Cardiac fibroblast (primary cell): ENCODE measurements around the gene REPS2.

Experiments
- DNase-seq, 2 donors: peaks; one replicate each; pipeline versions ENCODE4 v3.0.0 to v3.0.0-alpha.2; 2010; ENCODE audit warnings: low read depth in 2 of 2
- H3K4me3 ChIP-seq, 2 donors: replicated peaks in 1 of 2; 1 replicate in 1 of 2; 2 replicates in 1 of 2; pipeline ENCODE4 v1.5.1; 2011; ENCODE audit warnings: low read depth in 2 of 2, low read length in 2 of 2, mild to moderate bottlenecking in 2 of 2, moderate library complexity in 1 of 2
- TF ChIP-seq, protein P1 (sequence below): IDR thresholded peaks from one replicate; pipeline ENCODE4 v1.5.1; 2011; ENCODE audit warnings: low read depth, mild to moderate bottlenecking, low read length, inconsistent platforms

REPS2 gene

DNA sequence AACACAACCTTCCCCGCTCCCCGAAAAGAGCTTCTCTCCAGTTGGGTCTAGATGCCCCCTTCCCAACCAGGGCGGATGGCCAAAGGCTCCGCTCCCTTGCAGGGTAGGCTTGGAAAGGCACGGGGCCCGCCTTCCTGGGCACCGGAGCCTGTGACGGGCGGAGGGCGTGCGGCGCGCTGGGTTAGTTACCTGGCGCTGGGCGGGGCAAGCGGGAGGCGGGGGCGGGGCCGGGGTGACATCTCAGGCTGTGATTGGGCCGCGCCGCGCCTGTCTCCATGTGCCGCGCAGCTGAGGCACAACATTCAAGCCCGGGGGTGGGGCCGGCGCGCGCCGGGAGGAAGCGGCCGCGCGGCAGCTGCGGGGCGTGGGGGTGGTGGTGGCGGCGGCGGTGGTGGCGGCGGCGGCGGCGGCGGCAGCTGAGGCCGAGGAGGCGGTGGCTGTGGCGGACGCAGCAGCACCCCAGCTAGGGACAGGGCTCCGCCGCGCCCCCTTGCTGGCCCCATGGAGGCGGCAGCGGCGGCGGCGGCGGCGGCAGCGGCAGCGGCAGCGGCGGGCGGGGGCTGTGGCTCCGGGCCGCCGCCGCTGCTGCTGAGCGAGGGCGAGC is at the start of gene REPS2:
Gene REPS2 (plus strand): TSS at position 298 of the 604 bp plus-strand sequence. CDS start 204 bp downstream, at position 502.
- DNase-seq, result peak; percentile 49 to 71
- TF ChIP-seq, protein P1, sequence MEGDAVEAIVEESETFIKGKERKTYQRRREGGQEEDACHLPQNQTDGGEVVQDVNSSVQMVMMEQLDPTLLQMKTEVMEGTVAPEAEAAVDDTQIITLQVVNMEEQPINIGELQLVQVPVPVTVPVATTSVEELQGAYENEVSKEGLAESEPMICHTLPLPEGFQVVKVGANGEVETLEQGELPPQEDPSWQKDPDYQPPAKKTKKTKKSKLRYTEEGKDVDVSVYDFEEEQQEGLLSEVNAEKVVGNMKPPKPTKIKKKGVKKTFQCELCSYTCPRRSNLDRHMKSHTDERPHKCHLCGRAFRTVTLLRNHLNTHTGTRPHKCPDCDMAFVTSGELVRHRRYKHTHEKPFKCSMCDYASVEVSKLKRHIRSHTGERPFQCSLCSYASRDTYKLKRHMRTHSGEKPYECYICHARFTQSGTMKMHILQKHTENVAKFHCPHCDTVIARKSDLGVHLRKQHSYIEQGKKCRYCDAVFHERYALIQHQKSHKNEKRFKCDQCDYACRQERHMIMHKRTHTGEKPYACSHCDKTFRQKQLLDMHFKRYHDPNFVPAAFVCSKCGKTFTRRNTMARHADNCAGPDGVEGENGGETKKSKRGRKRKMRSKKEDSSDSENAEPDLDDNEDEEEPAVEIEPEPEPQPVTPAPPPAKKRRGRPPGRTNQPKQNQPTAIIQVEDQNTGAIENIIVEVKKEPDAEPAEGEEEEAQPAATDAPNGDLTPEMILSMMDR, result no peak

DNA sequence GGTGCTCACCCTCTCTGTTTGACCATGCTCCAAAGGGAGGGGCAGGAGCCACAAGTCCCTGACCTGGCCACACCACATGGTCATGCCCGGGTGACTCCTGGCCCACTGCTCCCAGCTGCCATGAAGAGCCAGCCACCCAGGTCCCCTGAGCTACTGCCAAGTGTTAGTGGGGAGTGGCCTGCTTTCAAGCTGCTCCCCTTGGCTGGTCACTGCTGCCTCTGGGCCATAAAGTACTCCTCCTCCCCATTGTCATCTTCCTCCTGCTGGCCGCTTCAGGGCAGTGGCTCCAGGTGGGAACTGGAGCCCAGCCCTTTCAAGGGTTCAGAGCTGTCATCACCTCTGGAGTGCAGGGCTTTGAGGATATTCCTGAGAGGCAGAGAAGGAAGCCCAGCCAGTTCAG is 49.0 kb upstream of the REPS2 start:
- no peak overlapping the region for H3K4me3 ChIP-seq
- TF ChIP-seq, protein P1, result no peak
- DNase-seq, result no peak

More for the DNA sequence above, at the start of gene REPS2:
- peak within 1 kb of the TSS; percentile 55 to 70 for H3K4me3 ChIP-seq

DNA sequence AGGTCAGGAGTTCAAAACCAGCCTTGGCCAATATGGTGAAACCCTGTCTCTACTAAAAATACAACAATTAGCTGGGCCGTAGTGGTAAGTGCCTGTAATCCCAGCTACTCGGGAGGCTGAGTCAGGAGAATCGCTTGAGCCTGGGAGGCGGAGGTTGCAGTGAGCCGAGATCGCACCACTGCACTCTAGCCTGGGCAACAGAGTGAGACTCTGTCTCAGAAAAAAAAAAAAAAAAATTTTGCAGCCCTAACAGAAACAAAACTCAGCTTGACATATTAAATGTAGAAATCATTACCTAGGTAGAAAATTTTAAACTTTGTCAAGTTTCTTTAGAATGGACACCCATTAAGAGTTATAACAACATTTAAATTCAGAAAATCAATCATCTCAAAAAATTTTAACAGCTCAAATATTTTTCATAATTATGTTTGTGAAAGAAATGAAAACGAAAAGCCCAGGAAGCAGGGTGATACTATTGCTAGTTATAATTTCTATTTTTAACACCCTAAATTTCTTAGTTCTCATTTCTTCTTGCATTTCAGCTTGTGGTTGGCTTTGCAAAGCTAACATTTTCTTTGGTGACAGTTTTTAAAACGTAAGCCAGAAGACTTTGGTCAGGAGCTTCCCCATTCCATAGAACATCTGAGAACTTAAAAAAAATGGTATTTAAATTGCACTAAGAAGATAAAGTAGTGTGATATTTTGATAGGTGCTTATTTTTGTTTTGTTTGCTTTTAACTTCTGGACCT is 43.0 kb upstream of the REPS2 start:
- no peak overlapping the region for H3K4me3 ChIP-seq
- TF ChIP-seq, protein P1, result no peak
- DNase-seq, result no peak

DNA sequence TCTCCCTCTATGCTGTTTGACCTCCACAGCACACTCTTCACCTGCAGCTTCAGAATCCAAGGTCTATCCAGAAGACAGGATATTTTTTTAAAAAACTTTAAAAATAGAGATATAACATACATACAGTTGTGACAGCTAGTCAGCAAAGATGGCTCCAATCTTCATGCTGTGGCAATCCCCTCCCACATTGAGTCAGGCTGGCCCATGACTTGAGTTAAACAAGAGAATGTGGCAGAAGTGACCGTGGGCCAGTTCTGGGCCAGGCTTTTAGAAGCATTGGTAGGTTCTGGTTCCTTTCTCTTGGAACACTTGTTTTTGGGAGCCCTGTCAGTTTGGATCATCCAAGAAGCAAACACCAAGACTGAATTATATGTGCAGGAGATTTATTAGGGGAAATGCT is 36.1 kb upstream of the REPS2 start:
- no peak for DNase-seq
- no peak overlapping the region for H3K4me3 ChIP-seq
- TF ChIP-seq, protein P1, result no peak

DNA sequence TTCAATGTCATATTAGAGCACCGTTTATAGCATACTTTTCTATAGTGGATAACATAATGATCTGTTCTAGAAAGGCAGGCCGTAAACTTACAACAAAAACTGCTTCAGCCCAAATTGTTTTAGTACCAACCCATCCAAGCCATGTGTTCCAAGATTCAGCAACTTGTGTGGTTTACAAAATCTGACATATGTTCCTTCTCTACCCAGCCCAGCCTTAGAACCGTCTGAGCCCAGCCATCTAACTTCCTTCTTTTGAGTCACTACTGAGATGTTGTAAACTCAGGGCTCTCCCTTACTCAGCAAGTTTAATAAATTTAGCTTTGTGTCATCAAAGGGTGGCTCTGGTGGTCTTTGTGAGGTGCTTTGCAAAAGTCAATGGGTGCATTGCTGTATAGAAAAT is 32.4 kb upstream of the REPS2 start:
- TF ChIP-seq, protein P1, result no peak
- peak; percentile 15 to 27 for DNase-seq
- no peak overlapping the region for H3K4me3 ChIP-seq

DNA sequence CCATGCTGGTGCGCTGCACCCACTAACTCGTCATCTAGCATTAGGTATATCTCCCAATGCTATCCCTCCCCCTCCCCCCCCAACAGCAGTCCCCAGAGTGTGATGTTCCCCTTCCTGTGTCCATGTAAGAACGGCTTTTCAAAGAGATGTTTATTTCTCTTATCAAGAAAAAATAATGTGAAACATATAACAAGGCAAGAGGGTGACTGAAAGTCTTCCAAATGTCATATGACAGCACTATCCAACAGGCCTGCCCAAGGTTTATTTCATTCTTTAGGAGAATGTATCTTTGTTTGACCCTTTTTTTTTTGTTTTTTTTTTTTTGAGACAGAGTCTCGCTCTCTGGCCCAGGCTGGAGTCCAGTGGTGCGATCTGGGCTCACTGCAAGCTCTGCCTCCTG is 29.9 kb upstream of the REPS2 start:
- no peak overlapping the region for H3K4me3 ChIP-seq
- TF ChIP-seq, protein P1, result no peak
- no peak for DNase-seq
